Rectal smooth muscle tissue (tissue), 1 donor: ENCODE results near the gene KIAA0513.

ENCODE experiments used
- H3K27ac ChIP-seq: one replicate; pipeline ENCODE4 v1.7.0; 2013; ENCODE audit warnings: low read depth, low read length, inconsistent platforms
- H3K27me3 ChIP-seq: one replicate; pipeline ENCODE4 v1.7.0; 2013; ENCODE audit warnings: low read length; ENCODE audit not compliant: control insufficient read depth, insufficient read depth
- H3K36me3 ChIP-seq: one replicate; pipeline ENCODE4 v1.7.0; 2013; ENCODE audit warnings: low read length; ENCODE audit not compliant: control insufficient read depth, insufficient read depth
- H3K4me1 ChIP-seq: one replicate; pipeline ENCODE4 v1.7.0; 2013; ENCODE audit warnings: low read length; ENCODE audit not compliant: control insufficient read depth, insufficient read depth
- H3K4me3 ChIP-seq: one replicate; pipeline ENCODE4 v1.7.0; 2013; ENCODE audit warnings: low read length
- H3K9ac ChIP-seq: one replicate; pipeline ENCODE4 v1.7.0; 2013; ENCODE audit warnings: low read length

KIAA0513 gene

DNA sequence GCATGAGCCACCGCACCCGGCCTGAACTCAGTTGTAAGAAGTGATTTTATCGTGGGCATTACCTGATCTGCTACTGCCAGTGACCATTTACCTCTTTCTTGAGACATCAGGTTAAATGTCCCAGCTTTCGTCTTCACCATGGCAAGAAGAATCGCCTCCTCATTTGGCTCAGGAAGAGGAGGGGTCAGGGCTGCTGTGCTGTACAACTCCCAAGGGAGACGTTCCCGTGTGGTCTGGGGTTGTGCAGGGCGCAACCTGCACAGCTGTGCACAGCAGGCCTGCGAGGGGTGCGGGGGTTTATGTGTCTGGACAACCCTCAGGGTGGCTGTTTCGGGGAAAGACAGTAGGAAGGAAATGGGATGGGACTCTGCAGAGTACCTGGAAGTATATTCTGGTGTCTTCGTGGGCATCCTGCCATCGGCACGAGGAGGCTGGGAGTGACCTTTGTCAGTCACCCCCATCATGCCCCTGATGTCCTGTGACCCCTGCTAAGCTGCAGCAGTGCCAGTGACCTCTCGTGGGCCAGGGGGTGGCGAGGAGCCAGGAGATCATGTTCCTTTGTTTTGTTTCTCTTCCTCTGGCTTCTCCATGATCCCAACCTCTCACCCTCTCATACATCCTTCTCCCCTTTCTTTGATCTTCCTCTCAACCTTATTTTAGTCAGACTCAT, 57.4 kb downstream of the KIAA0513 start:
- Histone ChIP-seq H3K27me3 (no peaks in the 10 kb centered on the region), H3K9ac (no peak overlapping the region), H3K36me3 (peaks cover 6% of the 10 kb centered on the region), H3K4me3 (no peak overlapping the region), H3K27ac (no peak overlapping the region), H3K4me1 (no peaks in the 10 kb centered on the region)

DNA sequence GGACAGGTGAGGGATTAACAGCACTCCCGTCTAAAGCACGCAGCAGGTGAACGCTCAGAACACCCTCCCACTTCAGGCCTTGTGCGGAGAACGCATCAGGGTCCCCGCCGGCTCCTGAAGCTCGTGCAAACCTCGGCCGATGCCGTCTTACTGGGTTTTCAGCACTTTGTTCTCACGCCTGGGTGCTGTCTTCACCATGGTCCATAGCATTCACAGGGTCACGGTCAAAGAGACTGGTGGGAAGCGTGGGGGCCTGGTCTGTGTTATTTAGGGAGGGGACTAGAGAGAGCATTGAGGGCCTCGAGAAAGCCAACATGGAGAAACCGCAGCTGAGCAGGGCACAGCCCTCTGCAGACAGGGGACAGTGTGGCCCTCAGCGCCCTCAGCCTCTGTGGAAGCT, 58.1 kb downstream of the KIAA0513 start:
- peaks cover 6% of the 10 kb centered on the region for H3K36me3 ChIP-seq
- H3K9ac ChIP-seq = no peak overlapping the region
- H3K27me3 ChIP-seq = no peaks in the 10 kb centered on the region
- no peak overlapping the region for H3K4me3 ChIP-seq
- no peak overlapping the region for H3K27ac ChIP-seq
- no peaks in the 10 kb centered on the region for H3K4me1 ChIP-seq

DNA sequence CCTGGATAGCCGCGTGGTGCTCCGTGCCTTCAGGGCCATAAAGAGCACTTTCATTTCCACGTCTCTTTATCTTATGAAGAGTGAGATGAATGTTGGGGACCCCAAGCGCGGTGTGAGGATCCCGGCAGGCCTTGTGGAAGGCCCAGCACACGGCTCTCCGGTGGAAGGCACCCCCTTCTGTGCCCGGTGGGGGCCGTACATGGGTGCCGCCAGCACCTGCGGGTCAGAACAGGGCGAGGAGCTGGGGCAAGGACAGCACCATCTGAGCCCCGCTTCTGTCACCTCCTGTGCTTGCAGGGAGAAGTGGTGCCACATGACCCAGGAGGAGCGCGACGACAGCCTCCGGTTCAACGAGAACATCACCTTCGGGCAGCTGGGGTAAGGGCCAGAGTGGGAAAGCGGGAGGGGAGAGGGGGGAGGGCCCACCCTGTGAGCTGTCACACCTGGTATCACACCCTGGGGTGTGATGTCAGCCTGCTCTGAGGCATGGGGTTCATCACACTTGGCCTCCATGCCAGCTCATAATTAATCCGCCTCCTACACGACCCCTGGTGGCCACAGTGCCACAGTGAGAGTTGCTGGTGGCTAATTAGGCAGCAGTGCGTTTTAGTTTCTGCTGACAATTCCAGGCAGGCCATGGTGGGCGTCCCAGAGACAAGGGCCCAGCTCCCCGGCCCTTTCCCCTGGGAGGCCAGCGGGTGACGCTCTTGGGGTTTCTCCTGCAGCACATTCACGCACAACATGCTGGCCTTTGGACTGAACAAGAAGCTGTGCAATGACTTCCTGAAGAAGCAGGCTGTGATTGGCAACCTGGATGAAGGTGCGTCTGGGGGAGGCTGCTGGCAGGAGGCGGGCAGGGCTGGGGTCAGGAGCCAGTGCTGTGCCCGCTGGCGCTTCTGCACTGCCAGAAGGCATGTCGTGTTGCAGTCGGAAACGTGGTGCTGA, 59.0 kb downstream of the KIAA0513 start:
- no peaks in the 10 kb centered on the region for H3K27me3 ChIP-seq
- H3K9ac ChIP-seq = no peak overlapping the region
- no peak overlapping the region for H3K27ac ChIP-seq
- no peaks in the 10 kb centered on the region for H3K36me3 ChIP-seq
- H3K4me3 ChIP-seq = no peak overlapping the region
- no peaks in the 10 kb centered on the region for H3K4me1 ChIP-seq

DNA sequence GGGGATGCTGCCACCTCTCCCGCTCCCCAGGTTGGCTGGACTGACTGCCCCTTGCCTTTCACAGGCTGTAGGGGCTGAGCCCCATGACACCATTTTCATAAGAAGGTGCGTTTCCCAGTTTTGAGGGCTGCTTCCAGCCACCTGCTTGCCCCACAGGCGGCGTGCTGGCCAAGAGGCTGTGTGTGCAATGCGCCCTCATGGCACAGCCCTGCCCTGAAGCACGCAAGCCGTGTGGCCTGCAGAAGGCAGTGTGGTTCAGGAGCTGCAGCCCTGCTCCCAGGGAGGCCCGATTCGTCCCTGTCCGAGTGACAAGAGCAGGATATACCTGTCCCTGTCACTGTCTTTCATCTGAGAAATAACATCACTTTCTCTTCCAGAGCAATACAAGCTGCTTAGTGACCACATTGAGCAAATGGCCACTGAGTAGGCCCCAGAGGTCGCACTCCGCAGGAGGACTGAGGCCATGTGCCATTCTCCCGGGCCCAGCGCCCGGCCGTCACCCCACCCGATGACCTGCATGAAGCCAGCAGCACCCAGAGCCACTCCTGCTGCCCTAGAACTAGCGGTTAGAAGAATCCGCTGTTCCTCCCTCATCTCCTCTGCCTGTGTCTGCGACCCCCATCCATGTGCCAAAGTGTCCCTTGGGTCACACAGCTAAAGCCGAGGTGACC, 60.4 kb downstream of the KIAA0513 start:
- no peaks in the 10 kb centered on the region for H3K27me3 ChIP-seq

DNA sequence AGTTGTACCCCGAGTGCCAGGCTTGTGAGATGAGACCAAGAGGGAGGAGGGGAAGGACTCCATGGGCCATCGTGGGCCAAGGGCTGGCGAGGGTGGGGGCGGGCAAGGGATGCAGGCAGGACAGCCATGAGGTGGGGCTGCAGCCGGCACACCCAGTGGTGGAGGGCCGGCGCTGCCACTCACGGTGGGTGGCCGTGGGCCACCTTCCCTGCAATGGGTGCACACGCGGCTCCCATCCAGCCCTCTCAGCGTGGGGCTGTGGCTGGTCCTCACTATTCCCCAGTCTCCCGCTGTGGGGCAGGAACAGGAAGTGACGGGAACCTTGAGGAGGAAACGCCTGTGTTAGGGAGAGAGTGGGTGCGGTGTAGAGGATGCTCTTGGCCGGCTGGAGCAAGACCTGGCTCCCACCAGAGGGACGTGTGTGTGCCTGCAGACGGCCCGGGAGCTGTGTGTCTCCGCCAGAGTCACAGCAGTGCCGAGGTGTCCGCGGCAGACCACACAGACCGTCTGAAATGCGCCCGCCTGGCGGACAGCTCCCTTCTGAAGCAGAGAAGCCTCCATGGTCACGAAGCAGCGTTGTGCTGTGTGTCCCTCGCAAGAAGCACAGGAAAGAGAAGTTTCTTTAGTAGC, 61.1 kb downstream of the KIAA0513 start:
- no peak overlapping the region for H3K27ac ChIP-seq
- H3K36me3 ChIP-seq = no peaks in the 10 kb centered on the region
- no peaks in the 10 kb centered on the region for H3K27me3 ChIP-seq
- H3K4me1 ChIP-seq = no peaks in the 10 kb centered on the region
- no peak overlapping the region for H3K9ac ChIP-seq
- no peak overlapping the region for H3K4me3 ChIP-seq

More for the DNA sequence above, 60.4 kb downstream of the KIAA0513 start:
- H3K4me3 ChIP-seq = no peak overlapping the region
- H3K9ac ChIP-seq = no peak overlapping the region
- H3K4me1 ChIP-seq = no peaks in the 10 kb centered on the region
- H3K36me3 ChIP-seq = no peaks in the 10 kb centered on the region
- no peak overlapping the region for H3K27ac ChIP-seq

DNA sequence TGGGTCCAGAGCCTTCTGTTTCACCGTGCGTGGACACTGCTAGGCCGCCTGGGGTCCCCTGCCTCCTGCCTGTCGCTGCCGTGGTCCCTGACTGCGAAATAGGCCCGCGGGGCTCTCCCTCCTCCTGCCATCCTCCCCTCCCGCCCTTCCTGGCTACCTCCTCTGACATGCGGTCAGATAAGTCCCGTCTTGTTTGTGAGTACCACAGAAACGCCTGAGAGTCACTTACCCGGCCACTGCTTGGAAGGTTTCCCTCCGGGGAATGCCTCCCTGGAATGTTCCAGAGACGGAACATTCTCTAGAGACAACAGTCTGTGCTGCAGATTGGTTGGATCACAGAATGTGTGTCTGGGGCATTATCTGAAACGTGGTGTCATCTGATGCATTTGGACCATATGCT, 61.9 kb downstream of the KIAA0513 start:
- H3K27me3 ChIP-seq = no peaks in the 10 kb centered on the region
- H3K4me1 ChIP-seq = no peaks in the 10 kb centered on the region
- H3K27ac ChIP-seq = no peak overlapping the region
- H3K36me3 ChIP-seq = no peaks in the 10 kb centered on the region
- H3K4me3 ChIP-seq = no peak overlapping the region
- no peak overlapping the region for H3K9ac ChIP-seq

DNA sequence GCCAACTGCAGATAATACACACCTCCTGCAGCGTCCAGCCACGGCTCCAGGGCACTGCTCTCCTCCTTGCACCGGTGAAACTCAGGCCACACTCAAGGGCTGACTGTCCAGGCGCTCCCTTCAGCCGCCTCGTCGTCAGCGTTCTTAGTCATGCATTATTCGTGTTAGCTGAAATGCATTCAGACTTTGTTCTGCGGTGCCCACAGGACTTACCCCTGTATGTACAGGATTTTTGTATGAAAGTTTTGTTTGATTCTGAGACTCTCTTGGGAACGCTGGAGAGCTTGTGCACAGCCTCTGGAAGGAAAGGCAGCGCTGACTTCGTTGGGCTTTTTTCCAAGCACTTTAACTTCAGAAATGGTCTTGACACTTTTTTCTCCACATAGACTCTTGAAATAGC, 62.6 kb downstream of the KIAA0513 start:
- H3K4me1 ChIP-seq = no peaks in the 10 kb centered on the region
- H3K4me3 ChIP-seq = no peak overlapping the region
- H3K27me3 ChIP-seq = no peaks in the 10 kb centered on the region
- H3K36me3 ChIP-seq = no peaks in the 10 kb centered on the region
- no peak overlapping the region for H3K27ac ChIP-seq
- no peak overlapping the region for H3K9ac ChIP-seq

DNA sequence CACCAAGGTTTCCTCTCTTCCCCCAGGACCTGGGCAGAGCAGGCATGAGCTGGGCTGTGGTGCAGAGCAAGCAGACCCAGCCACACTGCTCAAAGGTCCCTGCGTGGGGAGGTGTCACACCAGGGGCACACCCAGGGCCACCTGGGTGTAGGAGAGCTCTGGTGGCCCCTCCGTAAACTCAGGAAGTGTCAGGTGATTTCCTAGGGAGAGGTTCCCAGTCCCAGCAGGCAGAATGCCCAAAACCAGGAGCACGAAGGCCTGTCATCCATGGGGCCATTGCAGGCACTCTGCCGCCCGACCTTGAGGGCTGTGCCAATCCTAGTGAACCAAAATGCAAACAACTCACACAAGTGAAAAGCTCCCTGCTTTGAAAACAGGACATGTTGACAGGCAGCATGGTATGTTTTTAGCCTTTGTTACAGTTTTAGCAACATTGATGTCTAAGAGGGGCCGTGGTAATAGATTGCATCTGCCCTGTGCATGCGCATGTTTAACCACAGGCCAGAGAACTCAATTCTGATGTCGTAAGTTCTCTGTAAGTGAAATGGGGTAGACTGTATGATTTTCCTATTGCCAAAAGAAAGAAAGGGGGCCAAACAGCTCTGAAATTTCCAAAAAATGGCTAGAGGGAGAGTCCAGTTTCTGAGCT, 63.4 kb downstream of the KIAA0513 start:
- no peaks in the 10 kb centered on the region for H3K27me3 ChIP-seq
- no peak overlapping the region for H3K4me3 ChIP-seq
- H3K4me1 ChIP-seq = no peaks in the 10 kb centered on the region
- H3K36me3 ChIP-seq = no peaks in the 10 kb centered on the region
- no peak overlapping the region for H3K27ac ChIP-seq
- no peak overlapping the region for H3K9ac ChIP-seq

DNA sequence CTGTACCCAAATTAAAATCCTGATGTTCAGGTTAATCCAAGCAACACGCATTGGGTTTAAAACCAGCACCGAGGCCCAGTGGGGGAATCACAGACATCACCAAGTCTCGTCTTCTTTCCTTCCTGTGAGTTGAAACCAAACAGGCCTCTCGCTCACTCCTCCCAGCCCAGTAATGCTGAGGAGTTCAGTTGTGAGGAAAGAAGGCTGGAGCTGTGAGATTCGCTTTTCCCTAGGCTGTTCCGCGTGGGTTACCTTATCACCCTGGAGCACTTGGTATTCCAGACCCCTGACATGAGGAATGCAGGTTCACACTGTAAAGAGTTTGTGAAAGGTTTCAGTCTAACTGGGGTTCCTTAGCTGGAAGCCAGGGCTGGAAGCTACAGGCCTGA, 63.9 kb downstream of the KIAA0513 start:
- H3K36me3 ChIP-seq = no peaks in the 10 kb centered on the region
- H3K4me3 ChIP-seq = no peak overlapping the region
- H3K9ac ChIP-seq = no peak overlapping the region
- H3K27me3 ChIP-seq = no peaks in the 10 kb centered on the region
- no peak overlapping the region for H3K27ac ChIP-seq
- H3K4me1 ChIP-seq = no peaks in the 10 kb centered on the region

DNA sequence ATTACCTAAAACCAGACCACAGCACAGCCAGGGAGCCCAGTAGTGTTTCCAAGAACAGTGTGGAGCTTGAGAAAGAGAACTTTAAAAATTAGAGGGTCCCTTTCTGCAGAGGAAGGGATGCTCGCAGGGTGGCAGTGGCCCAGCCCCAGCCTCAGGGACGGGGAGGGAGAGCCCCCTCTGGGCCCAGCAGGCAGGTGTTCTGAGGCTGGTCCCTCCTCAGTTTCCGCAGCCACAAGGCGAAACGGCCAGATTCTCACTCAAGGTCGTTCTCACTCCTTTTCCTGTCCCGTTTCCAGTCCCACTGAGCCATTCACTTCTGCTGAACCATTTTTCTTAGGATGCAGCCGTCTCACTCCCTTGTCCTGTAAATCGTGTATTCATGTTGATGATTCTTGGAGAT, 64.7 kb downstream of the KIAA0513 start:
- Histone ChIP-seq H3K36me3 (no peaks in the 10 kb centered on the region), H3K4me1 (no peaks in the 10 kb centered on the region), H3K9ac (no peak overlapping the region), H3K4me3 (no peak overlapping the region), H3K27ac (no peak overlapping the region), H3K27me3 (no peaks in the 10 kb centered on the region)

DNA sequence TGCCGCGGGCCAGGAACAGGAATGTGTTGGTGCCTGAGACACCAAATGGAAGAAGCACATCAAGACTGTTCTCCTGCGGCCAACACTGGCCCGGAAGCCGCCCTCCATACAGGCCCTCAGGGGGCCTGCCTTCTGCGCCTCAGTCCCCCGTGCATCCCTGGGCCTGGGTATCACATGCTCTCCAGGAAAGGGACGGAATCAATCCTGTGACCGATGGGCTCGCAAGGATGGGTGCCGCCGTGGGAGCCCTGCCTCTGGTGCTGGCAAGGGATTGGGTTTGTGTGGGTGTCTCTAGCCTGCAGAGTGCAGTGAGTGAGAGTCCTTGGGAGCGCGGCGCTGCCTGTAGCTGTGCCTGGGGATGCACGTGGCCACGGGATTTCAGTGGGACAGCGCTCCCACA, 65.3 kb downstream of the KIAA0513 start:
- no peaks in the 10 kb centered on the region for H3K27me3 ChIP-seq

DNA sequence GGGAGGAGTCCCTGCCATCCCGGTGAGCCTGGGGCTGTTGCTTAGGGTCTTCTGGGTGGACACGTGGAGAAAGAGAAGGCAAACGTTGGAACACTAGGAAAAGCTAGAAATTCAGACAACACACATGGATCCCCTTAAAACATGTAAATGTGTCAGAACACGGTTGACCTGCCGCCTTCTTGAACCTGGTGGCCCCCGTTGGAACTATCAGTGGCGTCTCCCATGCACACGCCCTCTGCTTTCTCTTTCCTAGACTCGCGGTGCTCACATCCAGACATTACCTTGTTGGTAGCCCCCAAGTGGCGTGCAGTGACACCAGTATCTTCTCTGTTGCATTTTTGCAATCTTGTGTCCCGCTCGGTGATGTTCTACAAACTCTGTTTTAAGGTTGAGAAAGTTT, 66.1 kb downstream of the KIAA0513 start:
- no peak overlapping the region for H3K27ac ChIP-seq
- no peak overlapping the region for H3K9ac ChIP-seq
- H3K4me1 ChIP-seq = no peaks in the 10 kb centered on the region
- H3K4me3 ChIP-seq = no peak overlapping the region
- H3K27me3 ChIP-seq = no peaks in the 10 kb centered on the region
- H3K36me3 ChIP-seq = no peaks in the 10 kb centered on the region

More for the DNA sequence above, 65.3 kb downstream of the KIAA0513 start:
- no peaks in the 10 kb centered on the region for H3K36me3 ChIP-seq
- H3K9ac ChIP-seq = no peak overlapping the region
- no peak overlapping the region for H3K4me3 ChIP-seq
- H3K4me1 ChIP-seq = no peaks in the 10 kb centered on the region
- H3K27ac ChIP-seq = no peak overlapping the region
